HG02798 (cell line): Measurements from ENCODE around the gene RGS7BP.

Experiments
- ATAC-seq: cut with Tn5 transposase; IDR thresholded peaks from one replicate; pipeline ENCODE4 v1.9.1; 2021; ENCODE audit warnings: mild to moderate bottlenecking; ENCODE audit not compliant: unreplicated experiment, poor library complexity

Gene RGS7BP

DNA sequence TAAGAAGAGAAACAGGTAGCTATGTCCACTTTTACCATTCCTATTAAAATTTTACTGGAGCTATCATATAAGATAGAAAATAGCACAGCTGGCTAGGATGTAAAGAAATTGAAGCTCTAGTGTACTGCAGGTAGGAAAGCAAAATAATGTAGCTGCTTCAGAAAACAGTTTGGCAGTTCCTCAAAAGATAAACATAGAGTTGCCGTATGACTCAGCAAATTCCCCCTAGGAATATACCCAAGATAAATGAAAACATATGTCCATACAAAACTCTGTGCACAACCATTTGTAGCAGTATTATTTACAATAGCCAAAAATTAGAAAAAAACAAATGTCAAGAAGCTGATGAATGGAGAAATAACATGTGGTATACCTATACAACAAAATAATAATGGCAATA is 119.9 kb downstream of the RGS7BP start:
- ATAC-seq: no peak

GRCh38 chr5:64628901-64629300 is 123.1 kb downstream of the RGS7BP start:
- ATAC-seq: no peak

DNA sequence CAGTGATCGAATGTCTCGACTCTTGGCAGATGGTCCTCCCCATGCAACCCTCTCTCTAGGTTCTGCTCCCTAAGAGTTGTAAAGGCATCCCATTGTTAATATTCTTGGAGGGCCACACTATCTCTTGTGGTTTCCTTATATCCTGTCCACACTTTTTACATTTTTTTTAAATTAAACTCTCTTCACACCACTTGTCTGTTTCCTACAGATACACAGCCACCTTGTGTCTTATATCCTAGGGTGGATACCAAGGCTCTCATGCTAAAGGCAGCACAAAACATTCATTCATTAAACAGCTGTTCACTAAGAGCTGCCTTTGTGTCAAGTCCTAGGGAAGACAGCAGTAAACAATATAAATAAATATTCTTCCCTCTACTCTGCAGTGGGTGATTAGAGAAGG is 124.0 kb downstream of the RGS7BP start:
- ATAC-seq: no peak

DNA sequence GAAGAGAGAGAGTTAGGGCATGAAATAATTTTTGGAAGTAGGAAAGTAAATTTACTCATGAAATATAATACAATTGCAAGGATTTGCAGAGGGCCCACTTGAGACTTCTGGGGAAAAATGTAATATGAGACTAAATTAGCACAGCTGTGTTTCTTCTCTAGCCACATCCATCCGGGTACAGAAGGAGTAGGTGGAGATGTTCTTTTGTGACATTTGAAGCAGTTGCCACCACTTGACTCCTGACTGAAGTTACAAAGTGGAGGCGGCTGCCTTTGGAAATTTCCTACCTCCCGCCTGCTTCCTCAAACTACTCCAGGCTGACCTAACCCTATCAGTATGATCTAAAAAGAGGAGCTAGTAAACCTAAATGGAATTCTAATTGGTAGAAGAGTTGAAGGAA is 126.4 kb downstream of the RGS7BP start:
- no peak for ATAC-seq

DNA sequence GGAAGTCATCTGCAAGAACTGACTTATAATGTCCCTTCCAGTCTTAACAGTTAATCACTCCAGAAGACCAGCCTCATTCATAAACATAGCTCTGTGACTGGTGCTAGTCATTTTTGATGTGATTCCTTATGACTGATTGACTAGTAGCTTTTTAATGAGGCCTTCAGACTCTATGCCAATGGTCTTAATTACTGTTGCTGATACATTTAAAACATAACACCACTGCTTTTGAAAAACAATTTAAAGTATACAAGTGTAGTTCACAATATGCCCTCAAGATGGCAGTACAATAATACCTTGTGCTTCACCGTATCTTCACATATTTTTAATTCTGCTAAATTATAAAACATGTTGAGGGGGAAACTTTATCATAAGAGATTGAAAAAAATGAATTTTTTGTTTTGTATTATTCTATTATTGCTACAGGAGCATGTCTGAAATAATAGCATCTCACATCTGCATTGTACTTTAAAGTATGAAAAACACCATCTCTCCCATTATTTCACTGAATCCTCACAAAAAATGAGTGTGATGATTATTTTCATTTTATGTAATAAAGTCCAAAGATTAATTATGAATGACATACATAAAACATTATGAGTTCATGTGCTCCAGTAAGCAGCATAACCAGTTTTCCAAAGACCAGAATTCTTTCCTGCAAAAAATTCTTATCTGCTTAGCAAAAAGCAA is 129.3 kb downstream of the RGS7BP start:
- ATAC-seq: peak; percentile 33

DNA sequence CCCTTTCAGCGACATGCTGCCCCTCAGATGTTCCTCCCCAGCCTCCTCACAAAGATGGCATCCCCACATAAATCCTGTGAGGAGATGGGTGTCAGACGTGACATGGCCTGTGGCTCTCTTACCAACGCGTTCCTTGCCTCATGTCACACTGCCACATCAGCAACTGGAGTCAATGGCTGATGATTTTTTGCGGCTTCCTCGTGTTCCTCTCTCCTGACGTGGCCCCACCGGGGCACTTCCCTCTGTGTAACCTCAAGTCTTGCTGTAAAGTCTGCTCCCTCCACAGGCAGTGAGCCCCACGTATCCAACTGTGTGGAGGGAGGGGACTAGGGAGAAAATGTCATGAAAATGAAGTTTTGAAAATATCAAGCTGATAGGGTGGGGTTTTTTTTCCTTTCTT is 131.3 kb downstream of the RGS7BP start:
- no peak for ATAC-seq

DNA sequence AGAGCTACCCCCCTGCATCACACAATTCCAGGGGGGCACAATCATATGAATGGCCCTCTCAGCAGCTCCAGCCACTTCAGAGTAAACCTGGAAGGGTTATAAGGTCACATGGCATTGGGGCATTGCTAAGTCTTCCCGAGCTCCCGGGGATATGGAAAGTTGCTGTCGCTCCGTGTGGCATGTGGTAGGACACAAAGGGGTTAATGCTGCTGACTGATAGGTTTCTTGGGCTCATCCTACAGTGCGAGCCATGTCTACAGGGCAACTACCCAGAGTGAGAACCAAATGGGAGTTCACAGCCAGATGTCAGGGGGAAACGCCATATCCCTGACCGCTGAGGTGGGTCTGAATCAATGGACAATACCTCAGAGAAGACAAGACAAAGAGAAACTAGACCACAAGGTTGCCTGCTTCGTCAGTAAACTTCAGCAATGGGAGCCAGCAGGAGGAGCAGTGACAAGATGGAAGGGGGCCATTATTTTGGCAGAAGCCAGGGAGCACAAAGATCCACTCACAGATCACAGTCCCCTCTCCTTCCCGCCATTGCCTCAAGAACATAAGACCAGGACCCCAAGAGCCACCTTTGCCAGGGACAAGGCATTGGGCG is 132.1 kb downstream of the RGS7BP start:
- no peak for ATAC-seq

GRCh38 chr5:64644831-64645230 is 139.0 kb downstream of the RGS7BP start:
- ATAC-seq: no peak

- no peak for ATAC-seq
These were observed 140.4 kb downstream of the RGS7BP start for GRCh38 chr5:64646169-64646568.

- ATAC-seq: no peak
These were observed 143.7 kb downstream of the RGS7BP start for GRCh38 chr5:64649512-64649911.

- ATAC-seq: no peak
These were observed 148.1 kb downstream of the RGS7BP start for GRCh38 chr5:64653766-64654560.

- ATAC-seq: no peak
These were observed 148.7 kb downstream of the RGS7BP start for GRCh38 chr5:64654561-64654938.

GRCh38 chr5:64655596-64655995 is 149.8 kb downstream of the RGS7BP start:
- ATAC-seq: no peak

- ATAC-seq: no peak
These were observed 153.5 kb downstream of the RGS7BP start for GRCh38 chr5:64659289-64659688.
